Measurements from ENCODE around the gene SEZ6L2. TPM values are rescaled to one million over a fixed set of nuclear protein-coding genes. Genes with fewer than 3 reads are reported as not detected.

The SEZ6L2 gene
- total RNA-seq, 1 experiment from 2014 or later: 68.9 TPM

DNA sequence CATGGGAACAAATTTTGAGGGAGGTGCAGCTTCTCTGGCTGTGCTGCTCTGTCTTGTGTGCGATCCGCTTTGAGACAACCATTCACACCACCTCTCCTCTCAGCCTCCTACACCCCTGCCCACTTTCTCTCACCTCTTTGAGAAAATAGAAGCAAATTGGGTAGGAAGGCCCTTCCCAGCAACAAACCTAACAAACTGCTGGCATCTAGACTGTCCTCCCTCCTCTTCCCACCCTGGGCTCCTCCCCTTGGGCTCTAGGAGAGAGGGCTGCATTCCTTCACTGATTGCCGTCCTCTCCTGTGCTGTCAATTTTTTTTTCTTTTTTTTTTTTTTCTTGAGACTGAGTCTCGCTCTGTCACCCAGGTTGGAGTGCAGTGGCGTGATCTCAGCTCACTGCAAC is 49.8 kb downstream of the SEZ6L2 start:
- no peaks in the 10 kb centered on the region for H3K27me3 Mint-ChIP-seq (ENCODE audit: unreplicated experiment)
- no peak for TF ChIP-seq CTCF (IDR thresholded peaks at IDR 0.05; ENCODE audit: unreplicated experiment)
- H3K9me3 Mint-ChIP-seq (ENCODE audit: low read depth, unreplicated experiment): no peaks in the 10 kb centered on the region
- CTCF ChIA-PET: interaction anchor here (0.7 to 2.5 kb wide), 5 partner anchors 20 to 165 kb away, joined by 3 to 21 read pairs (median 5); partner anchors contain the start of gene SEZ6L2
- H3K4me3 Mint-ChIP-seq (ENCODE audit: low read depth, unreplicated experiment): no peak overlapping the region
- DNase-seq: no peak
- no peak overlapping the region for H3K27ac Mint-ChIP-seq (ENCODE audit: unreplicated experiment)
- peaks cover 57% of the 10 kb centered on the region for H3K36me3 Mint-ChIP-seq (ENCODE audit: insufficient read depth, unreplicated experiment)
- intact Hi-C loops (cut with micrococcal nuclease; ENCODE audit: unreplicated experiment): loop anchor here (2.0 kb wide), 1 partner anchor 29 kb away; the partner anchor contains the start of gene MVP
- no peaks in the 10 kb centered on the region for H3K4me1 Mint-ChIP-seq (ENCODE audit: low read depth, unreplicated experiment)
- no TSS peak for BruUV-seq (replicated peaks)

- peak overlapping the region; percentile 65 for H3K27ac Mint-ChIP-seq (ENCODE audit: unreplicated experiment)
- peak; percentile 85 for DNase-seq
- no TSS peak for BruUV-seq (replicated peaks)
Observed at GRCh38 chr16:29848420-29849297, 50.7 kb downstream of the SEZ6L2 start.

DNA sequence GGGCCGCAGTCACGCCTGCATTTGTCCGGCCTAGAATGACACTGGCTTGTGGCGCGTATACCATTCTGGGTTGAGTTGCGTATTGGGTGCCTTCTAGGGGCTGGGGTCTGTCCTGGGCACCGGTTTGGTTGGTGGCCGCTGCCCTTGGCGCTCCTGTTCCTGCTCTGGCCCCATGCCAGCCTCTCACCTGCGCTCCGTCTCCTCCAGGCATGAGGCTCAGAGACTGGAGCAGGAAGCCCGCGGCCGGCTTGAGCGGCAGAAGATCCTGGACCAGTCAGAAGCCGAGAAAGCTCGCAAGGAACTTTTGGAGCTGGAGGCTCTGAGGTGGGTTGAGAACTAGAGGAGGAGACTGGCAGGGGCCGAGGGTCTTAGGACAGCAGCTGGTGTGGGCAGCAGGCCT is 53.7 kb downstream of the SEZ6L2 start:
- Mint-ChIP-seq H3K9me3 (ENCODE audit: low read depth, unreplicated experiment) (no peaks in the 10 kb centered on the region), H3K27ac (ENCODE audit: unreplicated experiment) (no peak overlapping the region), H3K27me3 (ENCODE audit: unreplicated experiment) (no peaks in the 10 kb centered on the region), H3K36me3 (ENCODE audit: insufficient read depth, unreplicated experiment) (peaks cover 63% of the 10 kb centered on the region), H3K4me3 (ENCODE audit: low read depth, unreplicated experiment) (no peak overlapping the region), H3K4me1 (ENCODE audit: low read depth, unreplicated experiment) (no peaks in the 10 kb centered on the region)
- no peak for DNase-seq
- intact Hi-C loops (cut with micrococcal nuclease; ENCODE audit: unreplicated experiment): no loop called here
- BruUV-seq (replicated peaks): no TSS peak
- no peak for TF ChIP-seq CTCF (IDR thresholded peaks at IDR 0.05; ENCODE audit: unreplicated experiment)
- CTCF ChIA-PET: interaction anchor here (0.7 kb wide), 1 partner anchor 508 kb away, joined by 3 read pairs; no protein-coding TSS in a partner anchor

More at GRCh38 chr16:29848420-29849297, 50.7 kb downstream of the SEZ6L2 start:
- H3K4me1 Mint-ChIP-seq (ENCODE audit: low read depth, unreplicated experiment): no peaks in the 10 kb centered on the region
- H3K27me3 Mint-ChIP-seq (ENCODE audit: unreplicated experiment): no peaks in the 10 kb centered on the region
- H3K36me3 Mint-ChIP-seq (ENCODE audit: insufficient read depth, unreplicated experiment): peaks cover 56% of the 10 kb centered on the region
- H3K9me3 Mint-ChIP-seq (ENCODE audit: low read depth, unreplicated experiment): no peaks in the 10 kb centered on the region
- intact Hi-C loops (cut with micrococcal nuclease; ENCODE audit: unreplicated experiment): loop anchor here (1.0 to 2.0 kb wide), 2 partner anchors 28 to 148 kb away; partner anchors contain the start of gene MVP
- CTCF ChIA-PET: interaction anchor here (0.6 to 2.6 kb wide), 28 partner anchors 8 to 183 kb away, joined by 3 to 30 read pairs (median 4); partner anchors contain the start of genes ASPHD1, HIRIP3, KIF22 and MVP
- no peak overlapping the region for H3K4me3 Mint-ChIP-seq (ENCODE audit: low read depth, unreplicated experiment)
- TF ChIP-seq CTCF (IDR thresholded peaks at IDR 0.05; ENCODE audit: unreplicated experiment): peak; percentile 90

- no peak for TF ChIP-seq CTCF (IDR thresholded peaks at IDR 0.05; ENCODE audit: unreplicated experiment)
- DNase-seq: no peak
- intact Hi-C loops (cut with micrococcal nuclease; ENCODE audit: unreplicated experiment): no loop called here
- no peaks in the 10 kb centered on the region for H3K9me3 Mint-ChIP-seq (ENCODE audit: low read depth, unreplicated experiment)
- no peaks in the 10 kb centered on the region for H3K27me3 Mint-ChIP-seq (ENCODE audit: unreplicated experiment)
- H3K4me3 Mint-ChIP-seq (ENCODE audit: low read depth, unreplicated experiment): no peak overlapping the region
- CTCF ChIA-PET: interaction anchor here (0.6 to 0.7 kb wide), 2 partner anchors 9 to 509 kb away, joined by 3 to 4 read pairs; no protein-coding TSS in a partner anchor
- no TSS peak for BruUV-seq (replicated peaks)
- no peak overlapping the region for H3K27ac Mint-ChIP-seq (ENCODE audit: unreplicated experiment)
- H3K36me3 Mint-ChIP-seq (ENCODE audit: insufficient read depth, unreplicated experiment): peaks cover 64% of the 10 kb centered on the region
- H3K4me1 Mint-ChIP-seq (ENCODE audit: low read depth, unreplicated experiment): no peaks in the 10 kb centered on the region
Observed at GRCh38 chr16:29844575-29845331, 54.6 kb downstream of the SEZ6L2 start.

Measured in Calu3 (cell line).